GM20431 (cell line): Measurements from ENCODE around the gene TPP2.

Experiments
- in situ Hi-C: fragments of 300-500 bp; cut with MseI, MboI; formaldehyde crosslinking; loops from one replicate; pipeline ENCODE4 v1.15.0; 2020; ENCODE audit warnings: low sequenced_read_pairs; ENCODE audit not compliant: unreplicated experiment

Gene TPP2

DNA sequence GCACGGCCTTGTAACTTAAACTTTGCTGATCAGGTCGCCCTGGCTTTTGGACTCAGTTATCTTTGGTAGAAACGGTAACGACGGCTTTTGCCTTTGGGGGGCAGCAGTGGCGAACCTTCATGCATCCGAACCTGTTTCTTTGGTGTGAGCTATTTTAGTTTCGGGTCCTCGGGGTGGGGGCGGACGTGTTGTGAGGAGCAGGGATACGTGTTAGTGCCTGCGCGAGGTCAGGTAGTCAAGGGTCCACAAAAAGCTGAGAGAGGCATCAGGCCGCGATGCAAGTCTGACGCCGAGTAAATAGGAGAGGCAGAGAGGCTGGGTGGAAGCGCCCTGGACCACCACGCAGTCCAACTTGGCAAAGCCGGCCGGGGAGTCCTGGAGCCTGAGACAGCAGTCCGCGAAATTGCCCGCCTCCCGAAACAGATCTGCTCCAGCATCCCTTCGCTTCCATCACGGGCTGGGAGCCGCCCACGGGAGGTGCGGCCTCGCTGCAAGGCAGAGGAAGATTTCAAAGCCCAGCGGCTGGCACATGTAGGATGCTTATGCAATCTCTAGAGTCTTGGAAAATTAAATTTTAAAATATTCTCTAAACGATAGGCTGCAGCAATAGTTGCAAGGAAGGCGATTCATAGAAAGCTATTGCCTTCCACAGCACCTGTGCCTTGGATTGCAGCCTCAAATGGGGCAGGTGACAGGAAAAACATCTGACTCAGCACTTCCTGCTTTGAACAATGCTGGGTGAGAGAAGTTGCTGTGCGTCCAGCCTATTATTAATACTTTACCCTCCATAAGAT is 4.6 kb upstream of the TPP2 start:
- in situ Hi-C loops = no loop called here

DNA sequence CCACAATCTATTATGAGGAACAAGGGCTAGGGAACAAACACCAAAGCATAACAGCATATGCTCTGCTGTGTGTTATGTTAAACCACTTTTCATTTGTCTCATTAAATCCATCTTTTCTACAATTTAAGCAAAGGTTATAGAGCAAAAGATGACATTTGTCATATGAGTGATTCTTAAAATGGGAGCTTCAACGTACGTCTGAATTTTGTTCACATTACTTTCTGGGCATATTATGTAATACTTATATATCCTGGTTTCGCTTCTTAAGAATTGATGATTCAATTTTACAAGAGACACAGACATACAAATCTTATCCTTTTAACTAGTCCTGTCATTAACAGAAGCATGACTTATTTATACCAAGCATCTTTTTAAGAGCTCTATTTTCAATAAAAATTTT is 3.3 kb upstream of the TPP2 start:
- in situ Hi-C loops = no loop called here

DNA sequence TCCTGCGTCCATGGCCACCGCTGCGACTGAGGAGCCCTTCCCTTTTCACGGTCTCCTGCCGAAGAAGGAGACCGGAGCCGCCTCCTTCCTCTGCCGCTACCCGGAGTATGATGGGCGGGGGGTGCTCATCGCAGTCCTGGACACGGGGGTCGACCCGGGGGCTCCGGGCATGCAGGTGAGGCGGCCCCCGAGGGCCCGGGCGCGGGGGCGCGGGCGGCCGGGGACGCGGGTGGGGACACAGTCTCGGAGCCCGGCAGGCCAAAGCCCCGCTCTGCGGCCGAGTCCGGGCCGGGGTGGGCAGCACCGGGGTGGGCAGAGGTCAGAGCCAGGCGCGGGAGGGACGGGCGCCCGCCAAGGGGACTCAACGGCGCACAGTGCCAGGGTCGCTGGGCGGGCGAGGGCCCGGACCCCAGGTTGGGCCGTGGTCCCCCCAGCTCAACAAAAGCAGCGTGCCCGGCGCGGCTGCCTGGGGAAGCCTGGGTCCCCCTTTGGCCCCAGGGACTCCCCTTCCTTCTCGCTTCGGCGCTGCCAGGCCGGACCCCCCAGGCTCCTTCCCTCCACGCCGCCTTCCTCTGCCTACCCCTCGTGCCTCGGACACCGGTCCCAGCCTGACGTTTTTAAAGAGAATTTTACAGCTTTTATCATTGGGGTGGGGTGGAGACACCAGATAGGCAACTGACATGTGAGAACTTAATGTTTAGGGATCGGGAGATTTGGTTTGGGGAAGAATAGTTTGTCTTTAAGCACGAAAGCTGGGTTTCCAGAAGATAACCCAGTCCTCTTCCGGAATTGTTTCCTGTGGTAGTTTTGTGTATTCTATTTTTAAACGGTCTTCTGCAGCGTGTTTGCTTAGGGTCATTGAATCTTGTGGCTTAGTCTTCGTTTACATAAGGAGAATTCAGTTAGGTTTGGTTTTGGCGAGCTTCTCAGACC is 509 bp downstream of the TPP2 start:
- in situ Hi-C loops = no loop called here

DNA sequence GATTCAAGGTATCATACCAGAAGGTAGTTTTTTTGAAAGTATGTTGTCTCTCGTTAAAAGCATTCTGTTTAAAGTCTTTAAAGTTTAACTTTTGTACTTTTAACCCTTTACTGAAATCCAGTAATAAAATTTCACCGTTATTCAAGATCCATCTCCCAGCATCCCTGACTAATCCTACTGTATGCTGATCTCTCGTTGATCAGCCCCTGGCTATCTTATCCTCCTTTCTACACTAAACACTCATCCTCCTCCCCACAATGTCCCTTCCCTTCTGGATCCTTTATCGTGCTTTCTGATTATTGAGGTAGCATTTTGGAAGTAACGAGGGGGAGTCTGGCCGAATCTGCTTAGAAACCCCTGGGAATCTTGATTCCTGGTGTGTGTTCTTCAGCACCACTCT is 1.3 kb downstream of the TPP2 start:
- in situ Hi-C loops = no loop called here

DNA sequence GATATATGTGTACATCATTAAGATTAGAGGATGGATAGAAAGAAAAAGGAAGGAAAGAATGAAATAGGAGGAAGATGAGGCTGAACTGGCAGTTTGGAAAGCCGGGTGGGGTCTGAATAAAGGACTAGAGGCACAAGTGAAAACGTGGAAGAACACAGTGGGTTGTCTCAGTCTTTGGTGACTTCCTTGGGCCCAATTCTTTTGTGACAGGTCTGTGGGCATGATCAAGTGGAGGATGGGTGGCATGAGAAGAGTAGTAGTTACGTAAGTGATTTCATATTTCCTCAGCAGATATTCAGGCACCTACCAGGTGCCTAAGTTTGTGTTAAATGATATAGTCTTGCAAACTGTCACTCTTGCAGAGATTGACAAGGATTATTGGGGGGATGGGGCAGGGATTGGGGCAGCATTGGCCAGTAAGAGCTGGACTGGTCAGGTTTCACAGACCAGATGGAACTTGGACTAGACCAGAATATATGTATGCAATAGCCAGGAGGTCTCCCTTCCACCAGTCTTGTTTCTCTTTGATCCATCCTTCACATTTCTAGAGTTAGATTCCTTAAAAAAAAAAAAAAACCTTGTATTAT is 2.7 kb downstream of the TPP2 start:
- in situ Hi-C loops = no loop called here

DNA sequence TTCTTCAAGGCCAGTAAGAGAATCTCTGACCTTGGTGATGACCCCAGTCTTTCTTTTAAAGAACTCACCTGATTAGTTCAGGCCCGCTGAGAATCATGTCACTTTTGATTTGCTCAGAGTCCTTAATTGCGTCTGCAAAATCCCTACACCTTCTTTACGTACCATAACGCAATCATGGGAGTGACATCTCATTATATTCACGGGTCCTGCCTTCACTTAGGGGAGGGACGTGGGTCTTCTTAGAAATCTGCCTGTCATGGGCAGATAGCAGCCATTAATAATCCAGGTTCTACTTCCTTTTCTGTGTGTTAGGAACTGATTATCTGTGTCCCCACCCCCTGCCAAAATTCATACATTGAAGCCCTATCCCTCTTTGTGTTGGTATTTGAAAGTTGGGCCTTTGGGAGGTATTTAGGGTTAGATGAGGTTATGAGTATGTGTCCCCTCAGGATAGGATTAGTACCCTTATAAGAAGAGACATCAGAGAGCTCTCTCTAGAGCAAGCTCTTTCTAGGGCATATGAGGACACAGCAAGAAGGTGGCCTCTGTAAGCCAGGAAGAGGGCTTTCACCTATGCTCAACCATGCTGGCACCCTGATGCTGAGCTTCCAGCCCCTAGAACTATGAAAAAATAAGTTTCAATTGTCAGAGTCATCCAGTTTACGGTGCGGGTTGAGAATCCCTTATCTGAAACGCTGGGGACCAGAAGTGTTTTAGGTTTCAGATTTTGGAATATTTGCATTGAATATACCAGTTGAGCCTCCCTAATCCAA is 9.9 kb downstream of the TPP2 start:
- in situ Hi-C loops = no loop called here

DNA sequence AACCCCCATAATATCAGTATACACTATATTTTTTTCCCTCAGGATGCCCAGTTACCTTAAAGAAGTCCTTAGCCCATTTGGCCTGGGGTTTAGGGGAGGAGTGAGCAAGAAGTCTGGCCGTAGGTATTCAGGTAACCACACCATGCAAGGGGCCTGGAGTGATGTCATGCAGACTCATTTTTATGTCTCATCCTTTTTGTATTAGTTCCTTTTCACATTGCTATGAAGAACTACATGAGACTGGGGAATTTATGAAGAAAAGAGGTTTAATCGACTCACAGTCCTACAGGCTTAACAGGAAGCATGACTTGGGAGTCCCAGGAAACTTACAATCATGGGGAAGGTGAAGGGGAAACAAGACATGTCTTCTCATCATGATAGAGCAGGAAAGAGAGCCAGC is 12.2 kb downstream of the TPP2 start:
- in situ Hi-C loops = no loop called here

DNA sequence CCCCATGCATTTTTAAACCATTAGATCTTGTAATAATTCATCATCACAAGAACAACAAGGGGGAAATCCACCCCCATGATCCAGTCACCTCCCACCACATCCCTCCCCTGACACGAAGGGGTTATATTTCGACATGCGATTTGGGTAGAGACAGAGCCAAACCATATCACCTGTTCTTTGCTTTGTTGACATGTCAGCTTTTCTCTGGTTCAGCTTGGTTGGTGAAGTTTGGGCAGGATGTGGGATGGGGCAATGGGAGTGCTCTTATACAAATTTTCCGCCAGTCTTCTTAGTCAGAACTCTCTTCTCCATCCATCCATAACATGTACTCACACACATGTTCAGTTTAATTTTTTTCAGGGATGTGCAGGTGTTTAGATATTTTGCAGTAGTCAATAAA is 12.9 kb downstream of the TPP2 start:
- in situ Hi-C loops = no loop called here

DNA sequence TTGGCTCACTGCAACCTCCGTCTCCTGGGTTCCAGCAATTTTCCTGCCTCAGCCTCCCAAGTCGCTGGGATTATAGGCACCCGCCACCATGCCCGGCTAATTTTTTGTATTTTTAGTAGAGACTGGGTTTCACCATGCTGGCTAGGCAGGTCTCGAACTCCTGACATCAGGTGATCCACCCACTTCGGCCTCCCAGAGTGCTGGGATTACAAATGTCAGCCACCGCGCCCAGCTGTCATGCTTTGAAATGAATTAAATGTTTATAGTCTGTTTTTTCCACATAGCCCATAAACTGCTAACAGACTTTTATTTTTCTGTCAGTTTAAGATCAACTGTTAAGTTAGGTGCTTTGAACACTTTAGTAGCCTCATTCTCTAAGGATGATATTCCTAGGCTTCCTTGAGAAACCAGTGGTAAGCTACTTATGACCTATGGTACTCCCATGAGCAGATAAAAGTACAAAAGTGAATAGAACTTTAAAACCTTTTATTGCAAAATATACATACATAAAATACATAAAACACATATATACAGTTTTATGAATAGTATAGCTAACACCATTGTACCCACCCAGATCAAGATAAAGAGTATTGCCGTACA is 13.6 kb downstream of the TPP2 start:
- in situ Hi-C loops = no loop called here

DNA sequence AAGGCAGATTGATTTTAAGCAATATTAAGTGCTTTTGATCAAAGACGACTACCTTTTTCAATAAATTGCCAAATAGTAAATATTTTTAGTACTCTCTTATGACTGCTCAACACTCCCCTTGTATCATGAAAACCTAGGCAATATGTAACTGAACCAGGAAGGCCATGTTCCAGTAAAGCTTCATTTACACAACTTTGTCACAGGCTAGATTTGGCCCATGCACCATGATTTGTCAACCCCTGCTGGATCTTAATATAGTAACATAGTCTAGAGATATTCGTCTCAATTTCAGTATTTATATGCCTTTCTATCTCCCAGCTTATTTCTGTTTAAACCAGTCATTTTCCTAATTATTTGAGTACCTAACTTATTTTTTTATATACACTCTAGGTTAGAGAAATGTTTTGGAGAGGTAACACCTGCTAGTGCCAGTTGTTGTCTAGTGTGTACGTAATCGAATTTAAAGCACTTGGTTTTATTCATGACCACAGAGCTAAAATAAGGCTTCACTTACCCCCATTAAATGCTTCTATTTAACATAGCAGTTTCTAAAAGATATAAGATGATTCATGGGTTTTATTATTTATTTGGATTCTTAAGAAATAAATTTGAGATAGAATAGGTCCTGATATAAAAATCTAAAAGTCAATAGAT is 21.0 kb downstream of the TPP2 start:
- in situ Hi-C loops = no loop called here

DNA sequence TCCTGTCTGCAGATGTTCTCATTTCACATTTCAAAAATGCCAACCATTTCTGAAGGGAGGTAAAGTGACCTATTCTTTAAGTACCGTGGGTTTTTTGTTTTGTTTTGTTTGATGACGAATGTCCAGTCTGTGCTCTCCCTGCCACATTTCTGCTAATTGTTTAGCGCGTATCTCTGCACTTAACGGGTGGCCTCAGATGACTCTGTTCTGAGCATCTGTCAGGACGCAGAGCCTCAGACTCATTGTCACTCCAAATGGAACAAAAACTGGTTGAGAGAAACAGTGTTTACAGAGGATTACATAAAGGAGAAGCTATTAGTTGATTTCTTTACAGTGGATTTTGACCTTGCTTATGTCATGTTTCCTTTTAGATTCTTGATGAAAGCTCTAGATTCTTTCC is 23.7 kb downstream of the TPP2 start:
- in situ Hi-C loops = no loop called here

DNA sequence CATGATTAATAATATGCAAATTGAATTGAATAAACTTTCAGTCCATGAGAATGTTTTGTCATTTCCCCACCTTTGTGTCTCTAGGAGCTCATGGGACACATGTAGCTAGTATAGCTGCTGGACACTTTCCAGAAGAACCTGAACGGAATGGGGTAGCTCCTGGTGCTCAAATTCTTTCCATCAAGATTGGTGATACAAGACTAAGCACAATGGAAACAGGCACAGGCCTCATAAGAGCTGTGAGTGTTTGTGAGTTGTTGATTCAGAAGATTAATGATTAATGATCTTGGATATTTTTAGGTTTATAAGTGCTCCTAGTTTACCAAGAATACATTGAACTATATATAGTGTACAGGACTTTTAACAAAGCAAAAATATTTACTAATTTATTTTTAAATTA is 30.1 kb downstream of the TPP2 start:
- in situ Hi-C loops = no loop called here

DNA sequence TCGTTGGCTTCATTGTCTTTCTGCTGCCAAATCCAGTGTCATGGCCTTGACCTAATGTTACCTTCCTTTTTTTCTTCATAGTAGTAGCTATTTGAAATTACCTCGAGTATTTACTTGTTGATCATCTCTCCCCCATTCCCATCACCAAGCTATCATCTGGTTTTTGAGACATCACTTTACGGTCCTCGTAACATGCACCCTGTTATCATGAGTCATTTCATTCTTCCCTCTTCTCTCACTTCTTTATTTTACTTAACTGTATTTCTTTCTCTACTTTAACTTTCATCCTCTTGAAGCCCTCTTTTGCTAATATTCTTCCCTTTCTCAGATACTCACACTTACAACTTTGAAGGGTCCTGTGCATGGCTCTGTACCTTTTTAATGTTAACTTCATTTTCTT is 31.8 kb downstream of the TPP2 start:
- in situ Hi-C loops = no loop called here

DNA sequence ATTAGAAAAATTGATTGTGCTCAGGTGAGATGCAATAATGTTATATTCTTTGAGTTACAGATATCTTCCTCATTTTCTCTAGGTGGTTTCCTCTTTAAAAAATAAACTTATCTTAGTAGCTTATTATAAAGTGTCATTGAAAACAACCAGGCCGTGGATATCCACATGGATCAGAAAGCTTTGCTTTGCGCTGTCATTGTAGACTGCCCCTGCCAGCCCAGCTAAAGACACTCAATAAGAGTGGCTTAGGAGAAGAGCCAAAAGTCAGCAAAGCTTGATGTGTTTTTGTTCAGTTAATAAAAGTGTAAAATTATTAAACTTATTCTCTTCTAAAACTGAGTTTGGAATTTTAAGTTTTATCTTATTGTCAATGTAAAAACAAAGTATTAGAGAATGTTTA is 34.4 kb downstream of the TPP2 start:
- in situ Hi-C loops = no loop called here

DNA sequence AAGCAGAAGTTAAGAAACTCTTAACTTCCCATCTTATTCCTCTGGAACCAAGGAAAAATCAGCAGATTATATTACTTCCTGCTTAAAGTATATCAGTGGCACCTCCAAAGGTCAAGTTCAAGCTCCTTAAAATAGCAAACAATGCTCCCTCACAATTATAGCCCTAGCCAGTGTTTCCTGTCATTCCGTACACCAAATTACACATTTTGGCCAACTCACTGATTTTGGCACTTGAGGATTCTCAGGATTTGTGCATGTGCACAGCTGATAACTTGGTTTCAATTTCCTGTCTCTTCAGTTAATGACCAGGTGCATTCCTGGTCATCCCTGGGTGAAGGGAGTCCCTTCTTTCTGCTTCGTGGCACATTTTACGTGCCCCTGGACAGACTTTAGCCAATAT is 42.0 kb downstream of the TPP2 start:
- in situ Hi-C loops = no loop called here

DNA sequence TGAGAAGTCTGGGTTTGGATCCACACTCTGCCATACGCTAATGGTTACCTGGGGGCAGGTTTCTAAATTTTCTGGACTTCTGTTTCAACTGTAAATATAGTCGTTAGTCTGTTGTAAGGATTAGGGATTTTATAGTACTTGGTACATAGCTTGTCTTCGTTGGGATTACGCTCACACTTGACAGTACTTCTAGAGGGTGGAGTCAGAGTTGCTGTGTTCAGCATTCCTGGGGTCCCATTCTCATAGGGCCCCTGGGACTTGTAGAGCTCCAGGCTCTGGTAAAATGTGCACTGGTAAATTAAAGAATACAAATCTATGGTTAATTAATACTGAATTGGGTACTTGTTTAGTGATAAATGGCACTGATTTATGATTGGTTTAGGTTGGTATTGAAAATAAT is 45.2 kb downstream of the TPP2 start:
- in situ Hi-C loops = no loop called here

DNA sequence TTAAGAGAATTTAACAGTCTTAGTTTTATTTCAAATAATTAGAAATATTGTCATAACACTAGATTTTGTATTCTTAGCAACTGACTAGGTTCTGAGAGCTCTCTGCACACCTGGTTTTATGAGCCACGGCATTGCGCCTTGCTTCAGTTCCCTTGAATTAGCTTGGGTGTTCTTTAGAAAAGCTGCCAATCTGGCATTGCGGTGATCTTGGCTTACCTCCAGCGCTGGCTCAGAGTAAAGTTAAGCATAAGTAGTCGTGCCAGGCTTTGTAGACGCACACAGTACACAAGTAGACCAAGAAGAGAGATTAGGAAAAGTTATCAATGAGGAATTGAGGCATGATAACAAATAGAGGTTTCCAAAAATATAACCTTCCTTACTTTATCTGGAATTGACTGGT is 45.7 kb downstream of the TPP2 start:
- in situ Hi-C loops = no loop called here

DNA sequence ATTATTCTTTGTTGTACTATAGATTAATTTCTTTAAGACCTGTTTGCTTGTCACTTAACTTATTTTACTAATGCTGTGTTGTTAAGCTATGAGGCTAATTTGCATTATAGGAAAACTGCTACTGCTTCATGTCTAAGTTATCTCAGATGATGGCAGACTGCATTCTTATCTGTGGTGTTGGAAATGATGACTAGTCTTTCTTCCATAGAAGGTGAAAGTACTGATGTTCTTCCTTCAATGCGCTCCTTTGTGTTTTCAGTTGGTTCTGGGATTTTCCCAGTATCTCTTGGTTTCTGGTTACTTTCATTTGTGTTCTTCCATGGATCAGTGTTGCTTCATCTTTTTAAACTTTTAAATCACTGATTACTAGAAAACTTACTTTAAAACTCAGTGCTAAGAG is 46.9 kb downstream of the TPP2 start:
- in situ Hi-C loops = no loop called here

DNA sequence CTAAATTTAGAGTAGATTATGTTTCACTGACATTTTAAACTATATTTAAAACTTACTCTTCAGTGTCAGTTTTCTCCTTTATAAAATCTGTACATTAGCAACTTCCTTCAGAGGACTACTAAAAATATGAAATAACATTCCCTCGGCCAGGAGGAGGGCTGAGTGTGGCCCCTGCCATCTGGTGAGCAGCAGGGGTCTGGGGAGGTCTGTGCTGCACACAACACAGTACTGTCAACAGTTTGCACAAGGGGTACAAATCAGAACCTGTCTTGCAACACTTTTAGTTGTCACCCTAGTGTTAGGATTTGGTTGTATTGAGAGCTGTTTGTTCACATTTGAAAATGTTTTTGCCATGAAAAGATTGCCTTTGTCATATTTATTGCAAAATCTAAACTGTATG is 48.9 kb downstream of the TPP2 start:
- in situ Hi-C loops = no loop called here
